GM12891 (cell line): ENCODE results near the gene CNGB1.
"Not testable (repeated sequence)": the region's sequence is repeated elsewhere in the genome, so short reads cannot be mapped to it uniquely, and the experiment has no call there.

Source experiments
- DNase-seq: peaks from one replicate; pipeline ENCODE4 v3.0.0; 2011; ENCODE audit warnings: low spot score; ENCODE audit not compliant: insufficient read length
- FAIRE-seq: peaks from 2 replicates; lab custom pipeline; 2011; peaks lifted over from hg19 to GRCh38; lab: Jason Lieb, UNC
- PAX5 ChIP-seq: IDR thresholded peaks from 2 replicates; pipeline ENCODE4 v1.6.1; 2011; ENCODE audit warnings: low read length, moderate library complexity, mild to moderate bottlenecking; ENCODE audit not compliant: insufficient read depth, severe bottlenecking
- POLR2A ChIP-seq: IDR thresholded peaks from 2 replicates; pipeline ENCODE4 v1.6.1; 2011; ENCODE audit warnings: low read depth, low read length, control low read depth
- POLR2AphosphoS5 ChIP-seq: IDR thresholded peaks from 2 replicates; pipeline ENCODE4 v1.6.1; 2011; ENCODE audit warnings: low read depth, low read length, control low read depth
- POU2F2 ChIP-seq: IDR thresholded peaks from 2 replicates; pipeline ENCODE4 v1.6.1; 2011; ENCODE audit warnings: low read depth, mild to moderate bottlenecking, control low read depth, low read length, moderate library complexity
- SPI1 ChIP-seq: IDR thresholded peaks from 2 replicates; pipeline ENCODE4 v1.6.1; 2011; ENCODE audit warnings: low read depth, low read length, control low read depth
- TAF1 ChIP-seq: IDR thresholded peaks from 2 replicates; pipeline ENCODE4 v1.6.1; 2011; ENCODE audit warnings: low read depth, low read length, control low read depth

The CNGB1 gene

GRCh38 chr16:57884655-57885133, 86.2 kb downstream of the CNGB1 start:
- no peak for TF ChIP-seq POLR2AphosphoS5
- TF ChIP-seq SPI1, result no peak
- no peak for TF ChIP-seq POU2F2
- TF ChIP-seq PAX5, result no peak
- TF ChIP-seq TAF1, result no peak
- no peak for TF ChIP-seq POLR2A
- DNase-seq (no peak), FAIRE-seq (no peak)

DNA sequence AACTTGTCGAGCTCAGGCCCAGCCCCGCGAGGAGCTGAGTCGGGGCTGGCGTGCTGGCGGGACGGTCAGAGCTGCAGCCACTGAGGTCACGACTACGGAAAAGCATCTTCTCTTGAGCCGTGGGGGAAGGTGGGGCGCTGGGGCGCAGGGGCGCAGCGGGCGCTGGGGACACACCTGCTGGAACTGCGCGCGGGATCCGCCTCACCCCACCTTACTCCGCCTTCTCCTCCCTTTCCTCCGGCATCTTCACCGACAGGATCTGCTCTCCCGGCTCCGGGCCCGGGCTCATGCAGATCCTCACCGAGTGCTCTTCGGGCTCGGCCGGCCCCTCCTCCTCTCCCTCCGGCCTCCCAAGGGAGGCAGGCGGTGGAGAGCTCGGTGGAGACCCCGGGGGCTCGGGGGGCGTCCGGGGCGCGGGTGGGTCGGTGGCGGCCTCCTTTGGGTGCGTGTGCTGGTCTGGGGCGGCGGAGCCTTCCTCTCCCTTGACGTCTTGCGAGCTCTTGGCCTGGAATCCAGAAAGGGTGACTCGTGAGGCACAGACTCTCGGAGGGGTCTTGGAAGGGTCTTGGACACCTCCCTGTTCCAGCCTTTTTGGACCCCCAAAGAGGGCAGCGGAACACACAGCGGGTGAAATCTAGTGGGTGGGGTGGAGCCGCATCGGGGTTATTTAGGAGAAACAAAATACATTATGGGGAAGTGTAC, 86.8 kb downstream of the CNGB1 start:
- no peak for FAIRE-seq
- TF ChIP-seq POLR2AphosphoS5 (no peak), PAX5 (no peak), POLR2A (no peak), POU2F2 (no peak)

DNA sequence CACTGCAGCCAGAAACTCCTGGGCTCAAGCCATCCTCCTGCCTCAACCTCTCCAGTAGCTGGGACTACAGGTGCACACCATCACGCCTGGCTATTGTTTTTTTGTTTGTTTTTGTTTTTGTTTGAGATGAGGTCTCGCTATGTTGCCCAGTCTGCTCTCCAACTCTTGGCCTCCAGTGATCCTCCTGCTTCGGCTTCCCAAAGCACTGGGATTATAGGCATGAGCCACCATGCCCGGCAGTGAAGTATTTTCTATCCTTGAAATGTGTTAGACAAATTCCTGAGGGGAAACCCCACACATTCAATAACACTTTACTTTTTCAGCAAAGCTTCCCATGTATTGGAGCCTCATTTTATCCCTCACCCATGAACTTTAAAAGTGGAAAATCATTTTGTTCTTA, 87.4 kb downstream of the CNGB1 start:
- FAIRE-seq, result no peak
- TF ChIP-seq POLR2AphosphoS5, result no peak
- TF ChIP-seq POU2F2, result no peak
- no peak for TF ChIP-seq POLR2A
- no peak for TF ChIP-seq TAF1
- no peak for TF ChIP-seq PAX5
- no peak for TF ChIP-seq SPI1
- DNase-seq, result no peak

More for the DNA sequence above, 86.8 kb downstream of the CNGB1 start:
- no peak for DNase-seq

DNA sequence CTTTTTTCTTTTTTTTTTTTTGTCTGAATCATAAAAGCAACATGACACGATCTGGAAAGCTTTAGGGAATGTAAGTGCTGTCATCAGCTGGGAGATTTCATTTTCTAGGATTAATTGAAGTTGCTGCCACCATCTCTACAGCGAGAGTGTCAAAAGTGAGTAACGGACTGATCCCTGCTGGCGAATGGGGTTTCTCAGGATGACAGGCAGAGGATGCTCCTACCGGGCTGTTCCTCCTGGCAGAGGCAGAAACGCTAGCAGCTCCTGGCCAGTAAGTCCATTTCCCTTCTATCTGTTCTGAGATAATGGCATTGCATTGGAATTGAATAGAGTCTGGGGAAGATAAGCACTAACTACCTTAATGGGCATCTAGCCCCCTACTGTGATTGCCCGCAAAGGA, 88.1 kb downstream of the CNGB1 start:
- DNase-seq (no peak), FAIRE-seq (no peak)
- TF ChIP-seq SPI1 (no peak), PAX5 (no peak), POLR2A (no peak)

GRCh38 chr16:57882206-57882605, 88.7 kb downstream of the CNGB1 start:
- DNase-seq (no peak), FAIRE-seq (no peak)
- TF ChIP-seq POLR2AphosphoS5 (no peak), POU2F2 (no peak), PAX5 (no peak), POLR2A (no peak), TAF1 (no peak), SPI1 (no peak)

DNA sequence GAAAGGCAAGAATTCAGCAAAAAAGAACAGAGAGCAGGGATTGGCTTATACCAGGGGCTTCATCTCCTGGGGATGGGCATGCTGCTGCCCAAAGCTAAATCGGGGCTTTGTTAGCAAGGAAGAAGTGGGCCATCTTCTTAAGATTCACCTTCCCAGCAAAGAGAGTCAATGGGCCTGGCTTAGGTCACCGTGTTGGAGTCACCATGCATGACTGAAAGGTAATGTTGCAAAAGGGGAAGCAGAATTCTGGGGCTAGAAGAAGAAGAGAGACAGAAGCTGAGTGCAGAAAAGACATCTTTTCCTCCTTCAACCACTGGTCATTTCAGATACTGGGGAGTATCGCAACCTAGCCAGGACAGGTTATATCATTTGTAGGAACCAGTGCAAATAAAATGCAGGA, 92.3 kb downstream of the CNGB1 start:
- peak; percentile 47 for FAIRE-seq
- no peak for TF ChIP-seq PAX5
- peak; percentile 39; the same call in 1 of the 2 replicates for TF ChIP-seq SPI1
- DNase-seq, result no peak

DNA sequence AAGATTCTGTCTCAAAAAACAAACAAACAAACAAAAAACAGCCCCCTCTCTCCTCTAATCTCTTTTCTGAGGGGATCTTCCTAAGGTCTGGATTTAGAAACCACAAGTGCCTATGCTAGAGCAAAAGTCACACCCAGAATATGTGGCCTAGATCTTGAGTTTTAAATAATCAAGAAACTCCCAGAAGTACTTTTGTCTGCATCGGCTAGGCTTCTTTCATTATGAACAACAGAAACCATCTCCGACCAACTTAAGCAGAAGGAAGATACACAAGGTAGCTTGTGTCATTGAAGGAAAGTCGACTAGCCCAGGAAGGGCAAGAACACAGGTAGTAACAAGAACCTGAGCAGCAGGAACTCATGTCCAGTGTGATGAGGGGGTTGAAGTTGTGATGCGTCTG, 94.7 kb downstream of the CNGB1 start:
- TF ChIP-seq POU2F2 (no peak), SPI1 (no peak), TAF1 (no peak), POLR2A (no peak), PAX5 (no peak), POLR2AphosphoS5 (no peak)
- DNase-seq, result no peak
- FAIRE-seq, result no peak

GRCh38 chr16:57875347-57875746, 95.6 kb downstream of the CNGB1 start:
- FAIRE-seq (no peak), DNase-seq (no peak)
- TF ChIP-seq POLR2A (no peak), POLR2AphosphoS5 (no peak)

GRCh38 chr16:57873218-57873617, 97.7 kb downstream of the CNGB1 start:
- no peak for DNase-seq
- FAIRE-seq, result no peak
- TF ChIP-seq POLR2A (no peak), SPI1 (no peak), PAX5 (no peak), POU2F2 (no peak), TAF1 (no peak), POLR2AphosphoS5 (no peak)

- DNase-seq, FAIRE-seq: not testable (repeated sequence)
These were observed 98.2 kb downstream of the CNGB1 start for GRCh38 chr16:57872764-57873163.

- TF ChIP-seq PAX5 (no peak), TAF1 (no peak), POLR2AphosphoS5 (no peak), POU2F2 (no peak), SPI1 (no peak), POLR2A (no peak)
- DNase-seq, result no peak
- FAIRE-seq, result no peak
These were observed 99.5 kb downstream of the CNGB1 start for GRCh38 chr16:57871456-57871855.
